HG02852 (cell line): ENCODE data around the gene PRXL2C.
"Not testable (repeated sequence)": the region's sequence is repeated elsewhere in the genome, so short reads cannot be mapped to it uniquely, and the experiment has no call there.

ENCODE experiments used
- ATAC-seq: cut with Tn5 transposase; IDR thresholded peaks from one replicate; pipeline ENCODE4 v1.9.1; 2021; ENCODE audit warnings: mild to moderate bottlenecking, moderate library complexity; ENCODE audit not compliant: unreplicated experiment

The PRXL2C gene

GRCh38 chr9:96651626-96652025 lies 3.5 kb downstream of the PRXL2C start:
- no peak for ATAC-seq

DNA sequence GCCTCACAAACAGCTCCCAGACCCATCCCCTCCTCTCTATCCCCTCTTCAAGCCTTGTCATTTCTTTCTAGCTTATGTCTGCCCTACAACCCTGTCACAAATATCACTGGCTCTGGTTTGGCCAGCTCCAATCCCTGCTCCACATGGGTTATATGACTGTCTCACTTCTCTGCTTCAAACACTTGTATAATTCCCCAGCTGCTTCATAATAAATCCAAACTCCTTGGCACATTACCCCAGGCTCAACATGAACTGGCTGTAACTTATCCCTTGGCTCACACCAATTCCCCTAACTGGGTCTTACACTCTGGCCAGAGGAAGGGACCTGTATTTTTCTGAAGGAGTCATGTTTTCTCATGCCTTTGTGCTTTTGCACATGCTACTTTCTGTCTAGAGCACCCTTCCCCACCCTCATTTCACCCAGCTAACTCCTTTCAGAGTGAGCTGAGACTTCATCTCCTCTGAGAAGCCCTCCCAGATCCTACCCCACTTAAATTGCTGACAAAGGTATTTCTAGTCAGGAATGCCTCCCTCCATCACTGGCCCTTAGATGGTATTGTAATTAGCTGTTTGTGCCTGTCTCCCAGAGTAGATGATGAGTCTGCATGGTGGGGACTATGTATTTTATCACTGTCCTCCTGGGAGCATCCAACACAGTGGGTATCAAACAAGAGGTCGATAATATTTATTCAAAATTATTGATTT lies 5.3 kb downstream of the PRXL2C start:
- no peak for ATAC-seq

GRCh38 chr9:96646081-96646991 lies 8.8 kb downstream of the PRXL2C start:
- no peak for ATAC-seq

- no peak for ATAC-seq
These were observed 11.0 kb downstream of the PRXL2C start for GRCh38 chr9:96644137-96644536.

- ATAC-seq = no peak
These were observed 13.6 kb downstream of the PRXL2C start for GRCh38 chr9:96641514-96641913.

DNA sequence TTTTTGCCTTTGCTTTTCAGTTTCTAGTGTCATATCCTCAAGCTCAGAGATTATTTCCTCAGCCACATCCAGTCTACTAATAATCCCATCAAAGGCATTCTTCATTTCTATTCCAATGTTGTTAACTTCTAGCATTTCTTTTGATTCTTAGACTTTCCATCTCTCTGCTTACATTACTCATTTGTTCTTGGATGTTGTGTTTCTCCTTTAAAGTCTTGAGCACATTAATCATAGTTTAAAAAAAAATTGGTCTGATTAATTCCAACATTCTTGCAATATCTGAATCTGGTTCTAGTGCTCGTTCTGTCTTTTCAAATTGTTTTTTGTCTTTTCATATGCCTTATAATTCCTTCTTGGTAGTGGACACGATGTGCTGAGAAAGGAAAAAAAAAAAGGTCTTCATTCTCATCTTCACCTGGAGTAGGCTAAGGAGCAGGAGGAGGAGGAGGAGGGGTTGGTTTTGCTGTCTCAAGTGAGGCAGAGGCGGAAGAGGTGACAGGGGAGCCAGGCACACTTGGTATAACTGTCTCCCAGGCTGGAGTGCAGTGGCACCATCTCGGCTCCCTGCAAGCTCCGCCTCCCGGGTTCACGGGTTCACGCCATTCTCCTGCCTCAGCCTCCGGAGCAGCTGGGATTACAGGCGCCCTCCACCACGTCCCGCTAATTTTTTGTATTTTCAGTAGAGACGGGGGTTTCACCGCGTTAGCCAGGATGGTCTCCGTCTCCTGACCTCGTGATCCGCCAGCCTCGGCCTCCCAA lies 16.3 kb downstream of the PRXL2C start:
- ATAC-seq = no peak

GRCh38 chr9:96636368-96636767 lies 18.7 kb downstream of the PRXL2C start:
- ATAC-seq = no peak

DNA sequence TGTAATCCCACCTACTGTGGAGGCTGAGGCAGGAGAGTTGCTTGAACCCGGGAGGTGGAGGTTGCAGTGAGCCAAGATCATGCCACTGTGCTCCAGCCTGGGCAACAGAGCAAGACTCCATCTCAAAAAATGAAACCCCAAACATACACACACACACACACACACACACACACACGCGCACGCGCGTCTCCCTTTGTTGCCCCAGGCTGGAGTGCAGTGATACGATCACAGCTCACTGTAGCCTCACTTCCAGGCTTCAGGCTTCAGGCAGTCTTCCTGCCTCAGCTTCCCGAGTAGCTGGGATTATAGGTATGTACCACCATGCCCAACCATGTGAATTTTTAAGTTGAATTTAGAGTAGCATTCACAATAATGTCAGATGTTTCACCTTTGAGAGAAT lies 21.5 kb downstream of the PRXL2C start:
- not testable (repeated sequence) for ATAC-seq

- no peak for ATAC-seq
These were observed 28.2 kb downstream of the PRXL2C start for GRCh38 chr9:96626912-96627311.

GRCh38 chr9:96621618-96622017 lies 33.5 kb downstream of the PRXL2C start:
- no peak for ATAC-seq

- ATAC-seq = no peak
These were observed 34.3 kb downstream of the PRXL2C start for GRCh38 chr9:96620832-96621269.

DNA sequence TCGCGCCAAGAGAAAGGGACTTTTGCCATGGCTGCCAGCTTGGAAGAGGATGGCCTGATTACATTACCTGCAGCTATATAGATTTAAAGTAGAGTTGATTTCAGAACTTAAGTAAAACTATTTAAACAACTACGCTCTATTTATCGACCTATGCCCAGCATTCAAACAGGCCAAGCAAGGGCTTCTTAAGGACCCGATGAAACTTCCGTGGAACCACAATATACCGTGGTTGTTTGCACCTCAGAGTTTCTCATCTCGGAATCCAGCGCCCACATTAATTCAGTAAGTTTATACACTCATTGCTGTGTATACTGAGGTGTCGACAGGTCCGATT lies 35.0 kb downstream of the PRXL2C start:
- ATAC-seq = no peak

DNA sequence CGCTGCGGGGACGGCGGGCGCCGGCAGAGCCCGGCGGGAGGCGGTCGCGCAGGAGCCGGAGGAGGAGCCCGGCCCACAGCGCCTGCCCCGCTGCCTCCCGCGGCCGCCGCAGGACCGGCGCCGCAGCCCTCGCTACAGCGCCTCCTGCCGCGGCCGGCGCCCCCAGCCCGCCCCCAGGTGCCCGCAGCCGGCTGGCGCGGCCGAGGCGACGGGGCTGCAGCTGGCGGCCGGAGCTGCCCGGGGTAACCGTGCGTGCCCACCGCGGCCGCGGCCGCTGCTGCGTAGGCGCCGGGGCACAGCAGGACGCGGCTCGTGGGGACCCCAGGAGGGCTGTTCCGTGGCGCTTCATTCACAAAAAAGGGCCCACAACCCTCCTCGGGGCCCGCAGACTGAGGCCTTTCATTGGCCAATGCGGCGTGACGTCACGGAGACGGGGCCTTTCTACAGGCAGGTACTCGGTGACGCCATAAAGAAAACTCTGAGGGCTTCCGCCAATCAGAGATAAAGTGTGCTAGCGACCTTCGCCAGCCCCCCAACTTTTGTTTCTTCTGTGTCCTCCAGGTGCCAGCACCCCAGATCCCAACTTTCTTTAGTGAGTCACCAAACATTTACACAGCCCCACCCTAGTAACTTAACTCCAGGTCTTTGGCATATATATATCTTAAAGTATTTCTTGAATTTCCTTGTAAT lies 35.5 kb downstream of the PRXL2C start, which contains the start of gene CDC14B:
Gene CDC14B, minus strand, starts transcription at position 353 of the 690 bp plus-strand sequence. CDS start 465 bp downstream, outside the sequence.
- no peak for ATAC-seq

DNA sequence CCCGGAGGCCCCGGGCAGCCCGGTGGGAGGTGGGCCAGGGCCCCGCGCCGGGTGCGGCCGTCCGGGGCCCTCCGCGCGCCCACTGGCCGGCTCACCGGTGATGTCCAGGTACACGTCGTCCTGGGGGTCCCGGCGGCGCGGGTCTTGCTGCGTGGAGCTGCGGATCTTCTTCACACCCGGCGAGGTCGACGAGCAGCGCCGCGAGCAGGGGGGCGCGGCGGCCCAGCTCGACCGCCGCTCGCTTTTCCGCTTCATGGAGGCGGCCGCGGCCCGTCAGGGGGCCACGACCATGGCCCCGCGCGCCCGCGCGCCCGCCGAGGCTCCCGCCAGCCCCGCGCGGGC lies 36.0 kb downstream of the PRXL2C start:
- no peak for ATAC-seq

DNA sequence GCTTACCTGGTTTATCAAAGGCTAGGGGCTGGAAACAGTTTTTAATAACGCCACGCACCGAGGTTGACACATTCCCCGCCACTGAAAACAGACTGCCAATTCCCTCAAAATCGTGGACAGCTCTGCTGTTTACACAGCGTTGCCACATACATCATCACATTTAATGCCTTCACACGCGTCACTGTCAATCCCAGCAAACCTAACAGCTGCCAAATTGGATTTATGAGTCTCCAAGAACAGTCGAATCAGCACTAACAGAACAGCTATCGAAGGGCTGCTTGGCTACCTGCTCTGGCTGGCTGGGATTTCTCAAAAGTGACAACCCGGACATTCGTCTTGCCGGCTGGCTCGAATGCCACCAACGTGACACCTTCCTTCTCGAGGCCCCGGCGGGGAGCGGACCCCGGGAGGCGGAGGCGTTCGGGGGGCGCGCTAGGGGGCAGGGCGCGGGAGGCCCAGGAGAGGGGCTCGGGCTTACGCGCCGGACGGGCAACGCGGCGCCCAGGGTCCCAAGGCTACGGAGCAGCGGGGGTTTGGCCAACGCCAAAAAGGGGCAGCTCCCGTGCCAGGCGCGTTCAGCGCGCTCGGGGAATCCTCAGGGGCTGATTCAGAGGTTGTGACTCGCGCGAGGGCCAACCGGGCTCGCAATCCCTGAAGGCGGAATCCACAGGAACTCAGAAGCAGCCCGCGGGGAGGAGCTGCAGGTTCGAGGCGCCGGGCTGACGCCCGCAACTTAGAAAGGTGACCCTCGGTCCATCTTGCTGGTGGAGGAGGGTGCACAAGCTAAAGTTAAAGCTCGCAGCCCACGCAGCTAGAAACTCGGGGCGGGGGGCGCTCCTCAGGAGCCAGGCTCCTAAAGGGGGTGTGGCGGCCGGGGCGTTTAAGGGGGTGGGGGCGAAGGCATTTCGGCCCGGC lies 36.7 kb downstream of the PRXL2C start:
- ATAC-seq = no peak

DNA sequence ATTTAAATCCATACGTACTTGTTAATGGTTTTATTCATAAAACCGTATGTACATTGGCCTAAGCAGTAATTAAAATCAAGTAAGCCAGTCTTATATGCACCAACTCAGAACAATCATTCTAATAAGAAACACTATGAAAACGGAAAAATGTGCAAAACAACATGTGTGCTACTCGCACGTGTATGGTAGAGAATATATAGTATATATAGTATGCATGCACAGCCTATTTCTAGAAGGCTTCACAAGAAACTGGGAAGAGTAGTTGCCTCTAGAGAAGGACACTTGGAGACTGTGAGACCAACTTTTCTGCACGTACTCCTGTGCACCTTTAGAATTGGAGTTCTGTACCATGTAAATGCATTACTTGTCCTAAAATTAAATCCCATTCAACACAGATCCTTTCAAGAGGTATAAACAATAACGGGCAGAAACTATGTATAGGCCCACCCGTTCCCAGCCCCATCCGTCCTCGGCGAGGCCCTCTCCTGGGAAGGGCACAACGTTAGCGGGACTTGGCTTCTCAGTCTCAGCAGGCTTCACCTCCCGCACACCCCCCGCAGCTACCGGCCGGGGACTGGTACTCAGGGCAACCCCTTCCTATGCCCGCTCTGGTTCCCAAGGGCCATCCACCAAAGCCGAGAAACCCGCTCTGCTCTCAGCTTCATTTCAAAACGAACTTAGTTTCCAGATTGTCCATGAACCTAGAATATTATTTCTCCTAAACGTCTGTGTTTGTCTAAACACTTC lies 37.5 kb downstream of the PRXL2C start:
- no peak for ATAC-seq

DNA sequence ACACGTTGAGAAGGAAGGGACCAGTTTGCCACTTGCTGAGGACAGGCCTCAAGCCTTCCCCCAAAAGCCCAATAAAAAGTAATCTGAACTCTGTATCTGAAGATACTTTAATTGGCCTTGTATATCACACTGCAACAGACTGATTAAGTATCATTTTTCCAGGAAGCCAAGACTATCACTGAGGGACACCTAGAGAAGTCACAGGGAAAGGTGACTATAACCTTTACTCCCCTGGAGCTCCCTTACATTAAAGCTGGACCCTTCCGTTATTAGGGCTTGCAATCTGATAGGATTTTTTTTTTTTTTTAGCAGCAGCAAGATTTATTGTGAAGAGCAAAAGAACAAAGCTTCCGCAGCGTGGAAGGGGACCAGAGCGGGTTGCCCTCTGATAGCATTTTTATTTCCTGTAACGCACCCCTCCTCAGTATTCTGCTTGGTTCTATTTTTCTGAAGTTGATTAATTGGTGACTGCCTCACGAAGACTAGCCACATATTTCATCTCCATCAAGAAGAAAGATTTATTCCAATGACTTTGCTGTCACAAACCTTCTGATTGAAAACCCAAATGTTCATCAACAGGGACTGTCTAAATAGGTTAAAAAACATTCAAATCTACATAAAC lies 38.2 kb downstream of the PRXL2C start:
- no peak for ATAC-seq

- no peak for ATAC-seq
These were observed 39.7 kb downstream of the PRXL2C start for GRCh38 chr9:96615411-96615810.

GRCh38 chr9:96614664-96615063 lies 40.5 kb downstream of the PRXL2C start:
- not testable (repeated sequence) for ATAC-seq
